Endothelial cell of umbilical vein (primary cell): ENCODE data around the gene UQCC2. TPM values are rescaled to one million over a fixed set of nuclear protein-coding genes. Genes with fewer than 3 reads are reported as not detected.

Experiments used
- BruUV-seq: library from RNA; stranded (reverse); fragments of 400-500 nt; replicated peaks from 2 replicates; lab custom pipeline; 2021; lab: Mats Ljungman, UMichigan
- CTCF ChIA-PET: fragments of 300-600, 350-600 bp; sonication (Branson Sonifier 250); formaldehyde crosslinking; loops from one replicate; lab custom pipeline; 2021; ENCODE audit warnings: antibody characterized with exemption, inconsistent platforms; lab: Charles Lee
- POLR2A ChIA-PET: fragments of 300-600, 350-600 bp; sonication (Branson Sonifier 250); formaldehyde crosslinking; loops from one replicate; lab custom pipeline; 2021; ENCODE audit warnings: antibody characterized with exemption, inconsistent platforms; lab: Charles Lee
- DNase-seq: peaks from one replicate; pipeline ENCODE4 v3.0.0-alpha.2; 2011; ENCODE audit warnings: low read depth, low spot score
- FAIRE-seq: peaks from 2 replicates; lab custom pipeline; 2011; peaks lifted over from hg19 to GRCh38; lab: Jason Lieb, UNC
- H2AFZ ChIP-seq: 2 replicates; pipeline ENCODE4 v1.6.0; 2012; ENCODE audit warnings: low read depth, low read length, control low read depth, inconsistent platforms
- H3K27ac ChIP-seq: 2 replicates; pipeline ENCODE4 v1.5.1; 2011; ENCODE audit warnings: low read depth, mild to moderate bottlenecking, control low read depth, low read length, moderate library complexity; ENCODE audit not compliant: insufficient read depth
- H3K27me3 ChIP-seq, 2 experiments: 2 replicates each; pipeline versions ENCODE4 v1.6.0 to v1.6.1; 2011; ENCODE audit warnings: low read length in 2 of 2, mixed read lengths in 1 of 2; ENCODE audit not compliant: control insufficient read depth in 2 of 2, insufficient read depth in 2 of 2
- H3K36me3 ChIP-seq, 2 experiments: 2 replicates in 1 of 2; 3 replicates in 1 of 2; pipeline ENCODE4 v1.5.1; 2011; ENCODE audit warnings: low read length in 2 of 2, mild to moderate bottlenecking in 1 of 2, moderate library complexity in 1 of 2; ENCODE audit not compliant: control insufficient read depth in 2 of 2, insufficient read depth in 2 of 2; ENCODE audit errors: extremely low read depth in 1 of 2
- H3K4me1 ChIP-seq: 3 replicates; pipeline ENCODE4 v1.5.1; 2011; ENCODE audit warnings: mild to moderate bottlenecking, low read length; ENCODE audit not compliant: control insufficient read depth, insufficient read depth; ENCODE audit errors: extremely low read depth
- H3K4me2 ChIP-seq: 2 replicates; pipeline ENCODE4 v1.6.1; 2011; ENCODE audit warnings: low read length, control low read depth, mixed read lengths; ENCODE audit not compliant: insufficient read depth
- H3K4me3 ChIP-seq, 3 experiments: fragments of 200-600 bp in 1 of 3; sonication (generic), shearing (Covaris generic) in 1 of 3; replicated peaks in 1 of 3; 2 replicates each; pipeline ENCODE4 v1.5.1; 2011 to 2016; ENCODE audit warnings: control low read depth in 3 of 3, low read length in 3 of 3, mild to moderate bottlenecking in 2 of 3, inconsistent platforms in 1 of 3, low read depth in 1 of 3, moderate library complexity in 1 of 3; ENCODE audit not compliant: insufficient read depth in 1 of 3
- H3K79me2 ChIP-seq: 2 replicates; pipeline ENCODE4 v1.6.0; 2012; ENCODE audit warnings: low read length, inconsistent platforms; ENCODE audit not compliant: control insufficient read depth, insufficient read depth
- H3K9ac ChIP-seq: replicated peaks from 2 replicates; pipeline ENCODE3; 2011; ENCODE audit warnings: low read length, control low read depth; ENCODE audit not compliant: insufficient read depth; ENCODE audit errors: extremely low read depth
- H3K9me1 ChIP-seq: replicated peaks from 3 replicates; pipeline ENCODE4 v1.6.0; 2011; ENCODE audit warnings: mild to moderate bottlenecking, low read length; ENCODE audit not compliant: control insufficient read depth, insufficient read depth; ENCODE audit errors: extremely low read depth
- H3K9me3 ChIP-seq: replicated peaks from 2 replicates; pipeline ENCODE4 v1.5.1; 2012; ENCODE audit warnings: low read length, inconsistent platforms; ENCODE audit not compliant: control insufficient read depth, insufficient read depth
- H4K20me1 ChIP-seq: replicated peaks from 2 replicates; pipeline ENCODE3; 2011; ENCODE audit warnings: mild to moderate bottlenecking, low read length; ENCODE audit not compliant: control insufficient read depth, insufficient read depth; ENCODE audit errors: extremely low read depth
- CTCF ChIP-seq, 2 donors: IDR thresholded peaks; 1 replicate in 1 of 2; 2 replicates in 1 of 2; pipeline ENCODE4 v1.5.1; 2011; ENCODE audit warnings: low read length in 2 of 2, mild to moderate bottlenecking in 2 of 2, moderate library complexity in 2 of 2, control low read depth in 1 of 2, inconsistent platforms in 1 of 2, low read depth in 1 of 2; ENCODE audit not compliant: insufficient read depth in 1 of 2; ENCODE audit errors: extremely low read depth in 1 of 2
- EZH2 ChIP-seq: IDR thresholded peaks from 2 replicates; pipeline ENCODE4 v1.6.1; 2012; ENCODE audit warnings: borderline replicate concordance, low read depth, mild to moderate bottlenecking, moderate library complexity, low read length, inconsistent platforms; ENCODE audit not compliant: severe bottlenecking
- FOS ChIP-seq: IDR thresholded peaks from 2 replicates; pipeline ENCODE4 v1.6.1; 2011; ENCODE audit warnings: mild to moderate bottlenecking, low read length, moderate library complexity, borderline replicate concordance; ENCODE audit not compliant: insufficient read depth
- GATA2 ChIP-seq: IDR thresholded peaks from 2 replicates; pipeline ENCODE4 v1.7.0; 2011; ENCODE audit warnings: low read depth, mild to moderate bottlenecking, moderate library complexity, mixed read lengths, low read length; ENCODE audit not compliant: insufficient read length, insufficient read depth
- JUN ChIP-seq: IDR thresholded peaks from 2 replicates; pipeline ENCODE4 v1.6.1; 2011; ENCODE audit warnings: borderline replicate concordance, low read depth; ENCODE audit not compliant: insufficient read length, insufficient read depth
- MYC ChIP-seq: IDR thresholded peaks from one replicate; pipeline ENCODE4 v1.6.1; 2011; ENCODE audit warnings: mild to moderate bottlenecking, low read depth, low read length
- POLR2A ChIP-seq: IDR thresholded peaks from 2 replicates; pipeline ENCODE4 v1.6.1; 2012; ENCODE audit warnings: low read depth, mild to moderate bottlenecking, control low read depth, low read length
- POLR2AphosphoS5 ChIP-seq: IDR thresholded peaks from 2 replicates; pipeline ENCODE4 v1.6.1; 2012; ENCODE audit warnings: low read depth, mild to moderate bottlenecking, control low read depth, low read length, moderate library complexity; ENCODE audit not compliant: insufficient read depth
- dilution Hi-C: fragments of 300-500 bp; cut with MboI; formaldehyde crosslinking; loops from one replicate; pipeline ENCODE4 v1.15.0; 2019; ENCODE audit warnings: low sequenced_read_pairs; ENCODE audit not compliant: extremely low pct_ligation_motif_present
- intact Hi-C: fragments of 100-400 bp; cut with micrococcal nuclease; formaldehyde crosslinking; loops from one replicate; pipeline ENCODE4 v1.10.0; 2022
- polyA plus RNA-seq, 4 experiments: library from polyadenylated mRNA; depleted of rRNA in 3 of 4; stranded (reverse) in 3 of 4; unstranded in 1 of 4; fragments of >200 nt; gene quantifications; 2 replicates each; pipeline versions ENCODE4 v1.2.1 to v1.2.3, GENCODE V29; 2011 to 2012; ENCODE audit warnings: missing spikeins in 1 of 4
- total RNA-seq: library from RNA; stranded (reverse); gene quantifications from 2 replicates; pipeline ENCODE4 v1.2.3, GENCODE V29; 2021
- TF ChIP-seq, protein P1 (sequence below): IDR thresholded peaks from 2 replicates; pipeline ENCODE4 v1.6.1; 2011; ENCODE audit not compliant: insufficient read depth, insufficient read length

UQCC2 gene
- total and polyA plus RNA-seq, 2 donors (not counting 3 experiments of a cell fraction or from before 2014, with no cell fraction given), result 46.3 to 95.3 TPM

- Histone ChIP-seq H3K36me3 (peaks cover 8 to 28% of the 10 kb centered on the region in 2 experiments), H3K79me2 (no peaks in the 10 kb centered on the region), H3K9me3 (no peaks in the 10 kb centered on the region), H3K27ac (no peak overlapping the region), H3K4me3 (no peak overlapping the region), H2AFZ (no peak overlapping the region), H3K4me1 (peaks cover 23% of the 10 kb centered on the region), H3K27me3 (no peaks in the 10 kb centered on the region), H3K9ac (no peak overlapping the region), H3K9me1 (no peaks in the 10 kb centered on the region), H4K20me1 (no peaks in the 10 kb centered on the region), H3K4me2 (no peak overlapping the region)
- POLR2A ChIA-PET, result no interaction called here
- dilution Hi-C loops, result no loop called here
- no peak for FAIRE-seq
- BruUV-seq, result no TSS peak
- no peak for DNase-seq
- CTCF ChIA-PET, result no interaction called here
- intact Hi-C loops, result no loop called here
- no peak for TF ChIP-seq EZH2
- TF ChIP-seq JUN, result no peak
- TF ChIP-seq GATA2, result no peak
- no peak for TF ChIP-seq MYC
- no peak for TF ChIP-seq CTCF (IDR thresholded peaks at IDR 0.05; ENCODE audit: extremely low read depth in 1 of 2, insufficient read depth in 1 of 2, low read depth in 1 of 2, low read length in 2 of 2)
- no peak for TF ChIP-seq FOS
- TF ChIP-seq, protein P1, sequence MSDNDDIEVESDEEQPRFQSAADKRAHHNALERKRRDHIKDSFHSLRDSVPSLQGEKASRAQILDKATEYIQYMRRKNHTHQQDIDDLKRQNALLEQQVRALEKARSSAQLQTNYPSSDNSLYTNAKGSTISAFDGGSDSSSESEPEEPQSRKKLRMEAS, result no peak
- TF ChIP-seq POLR2A, result no peak
- no peak for TF ChIP-seq POLR2AphosphoS5
Observed at GRCh38 chr6:33677689-33678088, 33.8 kb downstream of the UQCC2 start.
